Ovary (tissue), 3 donors: ENCODE measurements around the gene FNDC10.
"Not testable (repeated sequence)": the region's sequence is repeated elsewhere in the genome, so short reads cannot be mapped to it uniquely, and the experiment has no call there.

Experiments
- EP300 ChIP-seq: sonication (generic); formaldehyde crosslinking; IDR thresholded peaks from one replicate; pipeline ENCODE4 v1.6.1; 2017; ENCODE audit warnings: antibody characterized with exemption
- POLR2A ChIP-seq: fragments of 450-650 bp; IDR thresholded peaks from one replicate; pipeline ENCODE4 v1.6.1; 2017; ENCODE audit warnings: antibody characterized with exemption, mild to moderate bottlenecking, moderate library complexity
- TF ChIP-seq, protein P1 (sequence below), 3 donors: fragments of 450-650 bp in 2 of 3; fragments of 200-600 bp in 1 of 3; IDR thresholded peaks; one replicate each; pipeline versions ENCODE4 v1.5.1 to v1.8.0; 2016 to 2022; ENCODE audit warnings: antibody characterized with exemption in 3 of 3, mild to moderate bottlenecking in 1 of 3
- donor health status: DM: no; HTN: no; CAD: no.

DNA sequence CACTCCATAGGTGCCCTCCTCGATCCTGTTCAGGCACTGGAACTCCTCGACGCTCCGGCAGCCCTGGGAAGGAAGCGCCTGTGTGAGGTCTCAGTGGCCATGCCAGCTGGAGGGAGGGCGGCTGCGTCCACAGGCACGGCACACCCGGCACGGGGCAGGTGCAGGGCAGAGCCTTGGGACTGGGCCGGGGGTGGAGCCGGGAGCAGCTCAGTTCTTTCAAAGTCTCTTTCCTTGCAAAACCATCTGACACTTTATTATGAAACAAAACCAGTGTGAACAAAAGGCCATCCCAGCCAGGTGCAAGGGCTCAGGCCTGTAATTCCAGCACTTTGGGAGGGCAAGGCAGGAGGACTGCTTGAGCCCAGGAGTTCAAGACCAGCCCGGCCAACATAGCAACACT is 38.6 kb upstream of the FNDC10 start:
- not testable (repeated sequence) for TF ChIP-seq POLR2A, EP300
- TF ChIP-seq, protein P1, sequence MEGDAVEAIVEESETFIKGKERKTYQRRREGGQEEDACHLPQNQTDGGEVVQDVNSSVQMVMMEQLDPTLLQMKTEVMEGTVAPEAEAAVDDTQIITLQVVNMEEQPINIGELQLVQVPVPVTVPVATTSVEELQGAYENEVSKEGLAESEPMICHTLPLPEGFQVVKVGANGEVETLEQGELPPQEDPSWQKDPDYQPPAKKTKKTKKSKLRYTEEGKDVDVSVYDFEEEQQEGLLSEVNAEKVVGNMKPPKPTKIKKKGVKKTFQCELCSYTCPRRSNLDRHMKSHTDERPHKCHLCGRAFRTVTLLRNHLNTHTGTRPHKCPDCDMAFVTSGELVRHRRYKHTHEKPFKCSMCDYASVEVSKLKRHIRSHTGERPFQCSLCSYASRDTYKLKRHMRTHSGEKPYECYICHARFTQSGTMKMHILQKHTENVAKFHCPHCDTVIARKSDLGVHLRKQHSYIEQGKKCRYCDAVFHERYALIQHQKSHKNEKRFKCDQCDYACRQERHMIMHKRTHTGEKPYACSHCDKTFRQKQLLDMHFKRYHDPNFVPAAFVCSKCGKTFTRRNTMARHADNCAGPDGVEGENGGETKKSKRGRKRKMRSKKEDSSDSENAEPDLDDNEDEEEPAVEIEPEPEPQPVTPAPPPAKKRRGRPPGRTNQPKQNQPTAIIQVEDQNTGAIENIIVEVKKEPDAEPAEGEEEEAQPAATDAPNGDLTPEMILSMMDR (IDR thresholded peaks at IDR 0.05): not testable (repeated sequence)
